HepG2 (cell line): Measurements from ENCODE around the gene NFKBIL1. TPM values are rescaled to one million over a fixed set of nuclear protein-coding genes. Genes with fewer than 3 reads are reported as not detected.

ENCODE experiments used
- ATAC-seq: fragments of 200-7000 bp; cut with Tn5 transposase; 3 replicates; pipeline ENCODE4 v1.9.1; 2020; ENCODE audit warnings: mild to moderate bottlenecking, moderate library complexity
- BruUV-seq: library from RNA; stranded (reverse); fragments of 400-500 nt; replicated peaks from 2 replicates; lab custom pipeline; 2021; lab: Mats Ljungman, UMichigan
- CTCF ChIA-PET: fragments of 300-600 bp; formaldehyde crosslinking; extraction: SDS; loops from one replicate; lab custom pipeline; 2021; ENCODE audit warnings: low total read pairs, inconsistent platforms, low intra/inter-chr PET ratio; lab: Yijun Ruan, JAX
- POLR2A ChIA-PET: fragments of 350-600 bp; sonication (Branson Sonifier 250); formaldehyde crosslinking; loops from one replicate; lab custom pipeline; 2020; ENCODE audit warnings: antibody characterized with exemption, inconsistent platforms; lab: Yijun Ruan, JAX
- DNase-seq: peaks from one replicate; pipeline ENCODE4 v3.0.0-alpha.2; 2015; ENCODE audit warnings: low spot score
- FAIRE-seq: peaks from 3 replicates; lab custom pipeline; 2011; peaks lifted over from hg19 to GRCh38; lab: Jason Lieb, UNC
- H2AFZ ChIP-seq: one replicate; pipeline ENCODE4 v1.6.1; 2011; ENCODE audit warnings: low read length, inconsistent platforms
- H3K27ac ChIP-seq: fragments of 300-600 bp; 3 replicates; pipeline ENCODE4 v1.8.0; 2011; ENCODE audit warnings: mixed run types, mild to moderate bottlenecking, mixed read lengths, low read length, inconsistent platforms; ENCODE audit not compliant: insufficient read depth; ENCODE audit errors: extremely low read length
- H3K27me3 ChIP-seq, 2 experiments: fragments of 200-600 bp in 1 of 2; 2 replicates in 1 of 2; 3 replicates in 1 of 2; pipeline versions ENCODE4 v1.6.0 to v1.8.0; 2011; ENCODE audit warnings: low read length in 2 of 2, mild to moderate bottlenecking in 2 of 2, moderate library complexity in 2 of 2, inconsistent platforms in 1 of 2; ENCODE audit not compliant: insufficient read depth in 2 of 2, control insufficient read depth in 1 of 2
- H3K36me3 ChIP-seq, 2 experiments: fragments of 200-600 bp in 1 of 2; replicated peaks in 1 of 2; 2 replicates in 1 of 2; 3 replicates in 1 of 2; pipeline versions ENCODE4 v1.5.1 to v1.8.0; 2011; ENCODE audit warnings: low read length in 2 of 2, inconsistent platforms in 1 of 2; ENCODE audit not compliant: insufficient read depth in 2 of 2, control insufficient read depth in 1 of 2
- H3K4me1 ChIP-seq: 2 replicates; pipeline ENCODE4 v1.5.1; 2012; ENCODE audit warnings: low read length, inconsistent platforms; ENCODE audit not compliant: insufficient read depth
- H3K4me2 ChIP-seq: 2 replicates; pipeline ENCODE4 v1.6.0; 2011; ENCODE audit warnings: low read depth, low read length, inconsistent platforms
- H3K4me3 ChIP-seq, 3 experiments: fragments of 200-600 bp in 1 of 3; sonication (generic), shearing (Covaris generic) in 1 of 3; replicated peaks in 1 of 3; 2 replicates each; pipeline ENCODE4 v1.5.1; 2011 to 2016; ENCODE audit warnings: low read length in 3 of 3, inconsistent platforms in 2 of 3, low read depth in 2 of 3, mild to moderate bottlenecking in 2 of 3, control low read depth in 1 of 3, mixed read lengths in 1 of 3; ENCODE audit not compliant: insufficient read depth in 1 of 3
- H3K79me2 ChIP-seq: one replicate; pipeline ENCODE4 v1.6.1; 2011; ENCODE audit warnings: low read length, inconsistent platforms; ENCODE audit not compliant: insufficient read depth
- H3K9ac ChIP-seq: 2 replicates; pipeline ENCODE4 v1.6.0; 2011; ENCODE audit warnings: mild to moderate bottlenecking, low read depth, low read length, inconsistent platforms; ENCODE audit not compliant: insufficient read depth
- H3K9me3 ChIP-seq: 2 replicates; pipeline ENCODE4 v1.5.1; 2012; ENCODE audit warnings: mild to moderate bottlenecking, low read length
- H4K20me1 ChIP-seq: 2 replicates; pipeline ENCODE4 v1.6.0; 2011; ENCODE audit warnings: inconsistent platforms, mild to moderate bottlenecking, low read length, moderate library complexity; ENCODE audit not compliant: insufficient read depth
- CHD2 ChIP-seq: IDR thresholded peaks from 2 replicates; pipeline ENCODE4 v1.6.1; 2011; ENCODE audit warnings: low read depth, low read length, improper control_type of control experiment
- CREB3 ChIP-seq: sonication (generic); formaldehyde crosslinking; IDR thresholded peaks from 2 replicates; pipeline ENCODE4 v1.5.0; 2020; ENCODE audit warnings: missing genetic modification reagents
- CSRNP2 ChIP-seq: sonication (generic); formaldehyde crosslinking; conservative IDR thresholded peaks from 2 replicates; pipeline ENCODE4 v1.8.0; 2022; ENCODE audit warnings: low read depth, missing genetic modification reagents
- FOSL1 ChIP-seq: sonication (generic); formaldehyde crosslinking; IDR thresholded peaks from 2 replicates; pipeline ENCODE4 v1.9.0; 2021; ENCODE audit warnings: missing genetic modification reagents, borderline replicate concordance
- FOXA1 ChIP-seq, 2 experiments: fragments of 450-650 bp in 1 of 2; sonication (generic) in 1 of 2; formaldehyde crosslinking in 1 of 2; IDR thresholded peaks; 2 replicates each; pipeline versions ENCODE4 v1.4.0 to v1.6.1; 2016 to 2020; ENCODE audit warnings: missing genetic modification reagents in 1 of 2
- KAT8 ChIP-seq: IDR thresholded peaks from 2 replicates; pipeline ENCODE4 v1.6.1; 2016; ENCODE audit warnings: missing genetic modification reagents, missing compliant biosample characterization
- MXD1 ChIP-seq: sonication (generic); formaldehyde crosslinking; IDR thresholded peaks from 2 replicates; pipeline ENCODE4 v1.4.0; 2020; ENCODE audit warnings: mild to moderate bottlenecking, missing genetic modification reagents
- NCOA5 ChIP-seq: sonication (generic); formaldehyde crosslinking; IDR thresholded peaks from 2 replicates; pipeline ENCODE4 v1.4.0; 2020; ENCODE audit warnings: missing genetic modification reagents
- NR3C1 ChIP-seq: sonication (generic); formaldehyde crosslinking; IDR thresholded peaks from 2 replicates; pipeline ENCODE4 v1.4.0; 2020; ENCODE audit warnings: missing genetic modification reagents
- PHF21A ChIP-seq: sonication (generic); formaldehyde crosslinking; IDR thresholded peaks from 2 replicates; pipeline ENCODE4 v1.5.0; 2020; ENCODE audit warnings: mild to moderate bottlenecking, missing genetic modification reagents
- POGK ChIP-seq: sonication (generic); formaldehyde crosslinking; conservative IDR thresholded peaks from 2 replicates; pipeline ENCODE4 v1.8.0; 2022; ENCODE audit warnings: mild to moderate bottlenecking, moderate library complexity, missing genetic modification reagents
- RAD21 ChIP-seq: fragments of 450-650 bp; formaldehyde crosslinking; IDR thresholded peaks from 2 replicates; pipeline ENCODE4 v1.5.0; 2020; ENCODE audit warnings: mild to moderate bottlenecking
- SALL1 ChIP-seq: sonication (generic); formaldehyde crosslinking; IDR thresholded peaks from 2 replicates; pipeline ENCODE4 v1.8.0; 2022; ENCODE audit warnings: mild to moderate bottlenecking, missing genetic modification reagents
- TFAP4 ChIP-seq: sonication (generic); IDR thresholded peaks from 2 replicates; pipeline ENCODE4 v1.6.1; 2016; ENCODE audit warnings: low read depth, borderline replicate concordance
- U2AF1 ChIP-seq: fragments of 200-400 bp; formaldehyde crosslinking; optimal IDR thresholded peaks from 2 replicates; pipeline ENCODE3; 2017; ENCODE audit warnings: mild to moderate bottlenecking, low read depth, low read length
- ZIK1 ChIP-seq: sonication (generic); formaldehyde crosslinking; IDR thresholded peaks from 2 replicates; pipeline ENCODE4 v1.5.0; 2020; ENCODE audit warnings: mild to moderate bottlenecking, low read depth, missing genetic modification reagents, borderline replicate concordance
- ZNF737 ChIP-seq: sonication (generic); formaldehyde crosslinking; IDR thresholded peaks from 2 replicates; pipeline ENCODE4 v1.5.0; 2020; ENCODE audit warnings: missing genetic modification reagents, mild to moderate bottlenecking, borderline replicate concordance
- ZNF772 ChIP-seq: sonication (generic); formaldehyde crosslinking; IDR thresholded peaks from 2 replicates; pipeline ENCODE4 v1.5.0; 2020; ENCODE audit warnings: mild to moderate bottlenecking, missing genetic modification reagents
- WGBS: methylation state at CpG from one replicate; pipeline ENCODE4 v1.1.6; 2017; ENCODE audit warnings: low lambda C conversion rate; 5-methylcytosine and 5-hydroxymethylcytosine counted together
- in situ Hi-C: cut with HindIII; loops from 2 replicates; pipeline ENCODE4 v1.10.0; 2017; ENCODE audit warnings: low pct_unique_long_range_greater_than_20kb; ENCODE audit not compliant: extremely low pct_ligation_motif_present
- intact Hi-C: fragments of 100-400 bp; cut with micrococcal nuclease; formaldehyde crosslinking; loops from one replicate; pipeline ENCODE4 v1.10.0; 2022; ENCODE audit not compliant: unreplicated experiment
- polyA plus RNA-seq, 8 experiments: library from polyadenylated mRNA; depleted of rRNA in 3 of 8; stranded (reverse) in 7 of 8; unstranded in 1 of 8; fragments of >200 nt; fragmentation: Illumina TruSeq in 4 of 8; extraction: Trizol in 4 of 8; gene quantifications; 2 replicates each; pipeline versions ENCODE4 v1.2.1 to v1.2.3, GENCODE V29; 2011 to 2016; ENCODE audit warnings: low read depth in 4 of 8, missing spikeins in 1 of 8, mixed read lengths in 1 of 8; ENCODE audit not compliant: insufficient read depth in 1 of 8
- total RNA-seq, 5 experiments: library from RNA; depleted of rRNA; stranded (reverse); fragments of >200 nt; fragmentation: Illumina TruSeq; extraction: Trizol; gene quantifications; 2 replicates each; pipeline ENCODE4 v1.2.3, GENCODE V29; 2016; ENCODE audit warnings: low read depth in 1 of 5

The NFKBIL1 gene
- total and polyA plus RNA-seq, 2 of the 13 experiments (the other 11 are each of a cell fraction or from before 2014, with no cell fraction given): 9.7 to 19.5 TPM

GRCh38 chr6:31577579-31577966, 30.2 kb downstream of the NFKBIL1 start:
- ChIA-PET CTCF (no interaction called here), POLR2A (interaction anchor here (0.6 to 2.3 kb wide), 5 partner anchors 21 to 87 kb away, joined by 3 to 9 read pairs (median 5); partner anchors contain the start of genes DDX39B, GPANK1 and NFKBIL1)
- H3K27me3 ChIP-seq: peaks cover 21 to 96% of the 10 kb centered on the region in 2 experiments
- H3K4me2 ChIP-seq: no peak overlapping the region
- DNase-seq (no peak), ATAC-seq (no peak), FAIRE-seq (no peak)
- no peaks in the 10 kb centered on the region for H3K79me2 ChIP-seq
- TF ChIP-seq SALL1 (CRISPR knock-in tag) (no peak), TFAP4 (no peak), ZIK1 (CRISPR knock-in tag) (no peak), CSRNP2 (CRISPR knock-in tag) (no peak), ZNF772 (no peak), MXD1 (CRISPR knock-in tag) (no peak), CREB3 (CRISPR knock-in tag) (no peak), NR3C1 (CRISPR knock-in tag) (no peak), U2AF1 (no peak), RAD21 (CRISPR knock-in tag) (no peak), CHD2 (no peak), POGK (CRISPR knock-in tag) (no peak), FOXA1 (IDR thresholded peaks at IDR 0.05) (no peak), FOXA1 (CRISPR knock-in tag; IDR thresholded peaks at IDR 0.05) (no peak), ZNF737 (CRISPR knock-in tag) (no peak), KAT8 (CRISPR knock-in tag) (no peak), FOSL1 (no peak), NCOA5 (CRISPR knock-in tag) (no peak), PHF21A (no peak)
- 28% methylated on average over 3 of the region's 3 CpGs for WGBS
- no TSS peak for BruUV-seq
- intact Hi-C loops (no loop called here), in situ Hi-C loops (no loop called here)
- H3K4me3 ChIP-seq: no peak overlapping the region
- no peaks in the 10 kb centered on the region for H3K36me3 ChIP-seq
- H4K20me1 ChIP-seq: no peaks in the 10 kb centered on the region
- no peak overlapping the region for H3K9ac ChIP-seq
- no peak overlapping the region for H3K27ac ChIP-seq
- H3K9me3 ChIP-seq: no peaks in the 10 kb centered on the region
- peaks cover 23% of the 10 kb centered on the region for H3K4me1 ChIP-seq
- no peak overlapping the region for H2AFZ ChIP-seq
